ENCODE measurements around the gene MSH3.

MSH3 gene

GRCh38 chr5:80744149-80744548 lies 89.7 kb downstream of the MSH3 start (continued):
- TF ChIP-seq ZNF37A (tag by site-specific recombination; IDR thresholded peaks at IDR 0.05), result no peak
- no peak for TF ChIP-seq ZNF404 (tag by site-specific recombination; IDR thresholded peaks at IDR 0.05)
- TF ChIP-seq PATZ1 (tag by site-specific recombination; IDR thresholded peaks at IDR 0.05), result no peak

GRCh38 chr5:80745490-80745889 lies 91.0 kb downstream of the MSH3 start:
- Histone ChIP-seq H3K36me3 (ENCODE audit: control insufficient read depth in 2 of 2, insufficient read depth in 1 of 2, low read length in 2 of 2) (peaks cover 13 to 44% of the 10 kb centered on the region in 2 experiments), H3K4me3 (ENCODE audit: low read depth, low read length) (no peak overlapping the region), H3K27ac (ENCODE audit: extremely low read depth, low read depth, low read length) (no peak overlapping the region), H3K4me1 (ENCODE audit: control insufficient read depth, insufficient read depth, low read length) (no peaks in the 10 kb centered on the region), H3K9me3 (ENCODE audit: control insufficient read depth, insufficient read depth, low read depth, low read length) (no peaks in the 10 kb centered on the region)
- ChIA-PET POLR2A (no interaction called here), CTCF (no interaction called here)
- TF ChIP-seq ZNF692 (tag by site-specific recombination; IDR thresholded peaks at IDR 0.05) (no peak), SCRT2 (tag by site-specific recombination; IDR thresholded peaks at IDR 0.05) (no peak), ZNF777 (tag by site-specific recombination; IDR thresholded peaks at IDR 0.05; ENCODE audit: borderline replicate concordance) (no peak), ZBTB44 (tag by site-specific recombination; IDR thresholded peaks at IDR 0.05) (no peak), ZNF302 (tag by site-specific recombination; IDR thresholded peaks at IDR 0.05; ENCODE audit: low read depth) (no peak), PATZ1 (tag by site-specific recombination; IDR thresholded peaks at IDR 0.05) (no peak), ZEB2 (tag by site-specific recombination; IDR thresholded peaks at IDR 0.05) (no peak), FEZF1 (tag by site-specific recombination; IDR thresholded peaks at IDR 0.05) (no peak)

GRCh38 chr5:80747922-80748321 lies 93.5 kb downstream of the MSH3 start:
- ChIA-PET POLR2A (no interaction called here), CTCF (interaction anchor here (0.8 kb wide), 1 partner anchor 66 kb away, joined by 4 read pairs; no protein-coding TSS in a partner anchor)
- Histone ChIP-seq H3K9me3 (ENCODE audit: control insufficient read depth, insufficient read depth, low read depth, low read length) (no peaks in the 10 kb centered on the region), H3K27ac (ENCODE audit: extremely low read depth, low read depth, low read length) (no peak overlapping the region), H3K4me3 (ENCODE audit: low read depth, low read length) (no peak overlapping the region), H3K4me1 (ENCODE audit: control insufficient read depth, insufficient read depth, low read length) (no peaks in the 10 kb centered on the region), H3K36me3 (ENCODE audit: control insufficient read depth in 2 of 2, insufficient read depth in 1 of 2, low read length in 2 of 2) (peaks cover 10 to 48% of the 10 kb centered on the region in 2 experiments; a peak in 2 of 3 replicates)
- no peak for TF ChIP-seq ZNF473 (tag by site-specific recombination; IDR thresholded peaks at IDR 0.05)
- no peak for TF ChIP-seq SP7 (tag by site-specific recombination; IDR thresholded peaks at IDR 0.05)
- no peak for TF ChIP-seq ZNF449 (tag by site-specific recombination; IDR thresholded peaks at IDR 0.05)
- TF ChIP-seq ZNF16 (tag by site-specific recombination; IDR thresholded peaks at IDR 0.05; ENCODE audit: low read depth), result no peak
- TF ChIP-seq ZNF324 (tag by site-specific recombination; IDR thresholded peaks at IDR 0.05), result no peak
- TF ChIP-seq GLI4 (tag by site-specific recombination; IDR thresholded peaks at IDR 0.05), result no peak
- TF ChIP-seq ZBTB49 (tag by site-specific recombination; IDR thresholded peaks at IDR 0.05; ENCODE audit: low read depth), result no peak
- no peak for TF ChIP-seq ZFP37 (tag by site-specific recombination; IDR thresholded peaks at IDR 0.05)
- TF ChIP-seq YY1 (tag by site-specific recombination; IDR thresholded peaks at IDR 0.05), result no peak
- TF ChIP-seq ZNF354C (tag by site-specific recombination; IDR thresholded peaks at IDR 0.05; ENCODE audit: borderline replicate concordance, low read depth), result no peak

Measured in HEK293 (cell line).